ENCODE results near the gene TEKT3.
A peak's percentile ranks its signal among the peaks of the same experiment; 100 is the strongest.

The TEKT3 gene

GRCh38 chr17:15266325-15267125 lies 74.9 kb downstream of the TEKT3 start:
- no peak for FAIRE-seq
- DNase-seq (ENCODE audit: low spot score): no peak

GRCh38 chr17:15265131-15265530 lies 76.3 kb downstream of the TEKT3 start, which contains the start of gene PMP22:
Gene PMP22, minus strand, starts transcription at chr17:15265326. Its CDS starts 4,599 bp downstream, at chr17:15260727.
- DNase-seq (ENCODE audit: low spot score): no peak
- FAIRE-seq: no peak

DNA sequence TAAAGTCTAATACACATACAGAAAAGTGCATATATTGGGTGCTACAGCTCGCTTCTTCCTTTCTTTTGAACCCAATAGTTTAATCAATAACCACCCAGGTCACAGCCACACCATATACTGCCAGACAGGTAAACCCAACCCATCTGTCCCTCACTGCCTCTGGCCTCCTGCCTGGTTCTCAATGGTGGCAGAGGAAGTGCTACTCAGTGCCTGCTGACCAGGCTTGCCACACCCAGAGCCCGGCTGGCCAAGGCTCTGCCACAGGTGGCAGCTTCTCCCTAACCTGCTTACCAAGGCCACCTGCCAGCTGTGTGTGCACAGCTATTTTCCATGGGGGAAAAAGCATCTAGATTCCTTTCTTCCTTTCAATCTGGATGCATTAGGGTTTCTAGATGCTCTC lies 76.9 kb downstream of the TEKT3 start:
- DNase-seq (ENCODE audit: low spot score): no peak
- FAIRE-seq: no peak

DNA sequence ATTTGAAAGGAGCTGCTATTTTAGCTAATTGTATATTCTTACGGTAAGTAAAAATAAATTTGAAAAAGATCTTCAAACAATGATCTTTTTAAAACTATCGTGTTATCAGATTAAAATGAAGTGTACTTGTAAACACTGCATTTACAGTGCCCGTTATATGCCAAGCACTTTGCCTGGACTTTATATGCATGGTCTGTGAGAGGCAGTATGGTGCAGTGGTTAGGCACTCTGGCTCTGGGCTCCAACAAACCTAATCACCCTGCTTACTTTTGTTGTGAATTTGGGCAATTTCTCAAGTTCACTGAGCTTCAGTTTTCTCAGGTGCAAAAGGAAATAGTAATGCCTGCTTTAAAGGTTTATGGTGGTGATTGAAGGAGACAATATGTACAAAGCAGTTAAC lies 77.7 kb downstream of the TEKT3 start:
- DNase-seq (ENCODE audit: low spot score) (no peak), FAIRE-seq (no peak)

DNA sequence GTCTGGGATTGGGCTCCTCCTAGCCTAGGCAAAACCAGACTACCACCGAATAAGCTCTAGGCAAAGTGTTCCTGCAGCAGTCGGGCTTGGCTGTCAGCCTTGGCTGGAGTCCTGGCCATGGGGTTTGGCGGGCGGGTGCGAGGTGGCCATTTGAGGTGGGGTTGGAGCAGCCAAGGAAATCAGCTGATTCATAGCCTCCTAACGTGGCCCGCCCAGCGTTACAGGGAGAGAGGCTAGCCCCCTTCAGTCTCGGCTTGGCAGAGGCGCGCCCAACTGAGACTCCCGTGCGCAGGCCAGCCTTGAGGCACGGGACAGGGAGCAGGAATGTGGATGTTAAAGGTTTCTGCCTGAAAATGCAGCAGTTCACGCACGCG lies 78.2 kb downstream of the TEKT3 start:
- FAIRE-seq: no peak
- peak; percentile 49 for DNase-seq (ENCODE audit: low spot score)

DNA sequence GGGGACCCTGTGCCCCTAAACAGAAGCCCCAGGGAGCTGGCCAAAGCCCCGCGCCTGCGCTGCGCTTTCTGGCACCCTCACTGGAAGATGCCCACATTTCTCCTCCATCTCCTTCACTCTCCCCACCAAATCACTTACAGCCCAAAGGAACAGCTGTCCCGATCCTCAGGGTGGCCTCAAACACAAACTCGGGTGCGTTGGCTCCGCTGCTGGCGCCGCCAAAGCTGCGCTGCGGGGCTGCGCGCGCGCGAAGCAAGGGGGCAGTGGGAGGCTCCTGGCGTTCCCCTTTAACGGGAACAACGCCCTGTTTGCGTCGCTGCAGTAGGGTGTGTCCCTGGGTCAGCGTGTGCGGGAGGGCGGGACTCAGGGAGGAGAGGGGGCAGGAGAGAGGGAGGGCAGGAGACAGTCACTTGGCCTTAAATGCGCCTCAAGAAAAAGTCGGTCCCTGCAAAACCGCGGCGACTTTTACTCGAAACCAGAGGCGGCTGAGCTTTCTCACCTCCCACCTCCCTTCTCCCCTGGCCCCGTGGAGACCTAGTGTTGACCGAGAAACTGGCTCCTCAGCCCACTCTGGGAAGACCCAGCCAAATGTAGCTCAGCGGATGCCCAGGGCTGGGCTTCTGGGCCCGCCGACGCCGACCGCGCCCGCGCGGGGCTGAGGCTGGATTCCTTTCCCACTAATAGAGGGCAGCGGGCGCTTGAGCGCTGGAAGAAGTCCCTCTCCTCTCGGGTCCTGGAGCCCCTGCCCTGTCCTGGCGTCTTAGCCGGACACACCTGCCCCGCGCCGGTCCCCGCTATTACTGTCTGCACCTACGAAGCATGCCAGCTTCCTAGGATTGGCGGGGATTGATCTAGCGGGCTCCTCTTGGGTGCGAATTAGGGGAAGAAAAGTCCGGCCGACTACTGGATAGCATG lies 78.8 kb downstream of the TEKT3 start:
- DNase-seq (ENCODE audit: low spot score) (peak; percentile 80), FAIRE-seq (no peak)

DNA sequence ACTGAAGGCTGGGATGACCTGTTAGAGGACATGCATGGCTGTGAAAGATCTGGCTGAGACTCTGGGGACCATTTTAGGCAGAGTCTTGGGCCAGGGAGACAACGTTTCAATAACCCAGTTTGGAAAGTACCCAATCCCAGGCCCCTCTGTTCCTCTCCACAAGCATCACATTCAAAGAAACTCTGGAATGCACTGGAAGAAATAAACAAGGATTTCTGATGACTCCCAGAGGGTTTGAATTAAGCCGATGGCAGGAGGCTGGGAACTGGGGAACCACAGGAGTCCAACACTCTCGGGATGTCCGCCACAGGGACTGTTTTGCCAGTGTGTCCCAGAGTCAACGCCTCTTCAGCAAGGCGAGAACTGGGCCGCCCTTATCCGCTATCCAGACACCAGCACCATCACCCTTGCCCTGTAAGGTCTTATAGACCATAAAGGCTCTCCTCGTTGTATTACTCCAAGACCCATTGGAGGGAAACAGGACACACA lies 79.6 kb downstream of the TEKT3 start:
- no peak for FAIRE-seq
- no peak for DNase-seq (ENCODE audit: low spot score)

- DNase-seq (ENCODE audit: low spot score): peak; percentile 48
- FAIRE-seq: no peak
These were observed 80.1 kb downstream of the TEKT3 start for GRCh38 chr17:15261258-15261801.

DNA sequence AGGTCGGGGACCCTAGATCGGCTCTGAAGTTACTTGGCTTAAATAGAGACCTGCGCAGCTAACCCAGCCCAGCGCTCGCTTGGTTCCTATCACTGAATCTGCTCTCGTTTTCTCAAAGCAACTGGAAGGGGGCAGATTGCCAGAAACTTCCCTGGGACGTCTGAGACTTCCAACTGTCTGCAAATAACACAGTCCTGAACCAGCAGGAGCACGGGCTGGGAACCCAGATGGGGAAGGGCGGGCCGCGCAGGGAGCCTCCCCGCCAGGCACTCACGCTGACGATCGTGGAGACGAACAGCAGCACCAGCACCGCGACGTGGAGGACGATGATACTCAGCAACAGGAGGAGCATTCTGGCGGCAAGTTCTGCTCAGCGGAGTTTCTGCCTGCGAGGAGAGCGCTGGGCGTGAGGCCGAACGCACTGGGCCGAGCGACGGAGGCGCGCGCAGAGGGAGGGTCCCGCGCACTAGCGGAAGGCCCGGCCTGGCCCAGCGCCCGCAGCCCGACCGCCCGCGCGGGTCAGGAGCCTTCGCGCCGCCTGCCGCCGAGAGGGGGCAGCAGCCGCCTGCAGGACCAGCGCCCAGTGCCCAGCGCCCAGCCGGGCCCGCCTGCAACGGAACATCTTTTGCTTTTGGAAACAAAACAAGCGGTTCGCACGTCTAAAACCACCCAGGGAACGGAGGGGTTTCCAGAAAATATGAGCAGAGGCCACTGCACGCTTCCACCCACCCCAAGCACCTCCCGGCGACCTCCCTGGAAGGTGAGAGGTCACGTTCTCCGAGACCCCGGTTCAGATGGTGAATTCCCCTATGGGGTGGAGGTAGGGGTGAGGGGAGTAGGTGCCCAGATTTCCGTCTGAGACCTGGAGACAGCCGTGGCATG lies 80.8 kb downstream of the TEKT3 start:
- FAIRE-seq (no peak), DNase-seq (ENCODE audit: low spot score) (peak; percentile 83)

- no peak for FAIRE-seq
These were observed 83.4 kb downstream of the TEKT3 start for GRCh38 chr17:15257796-15258512.

DNA sequence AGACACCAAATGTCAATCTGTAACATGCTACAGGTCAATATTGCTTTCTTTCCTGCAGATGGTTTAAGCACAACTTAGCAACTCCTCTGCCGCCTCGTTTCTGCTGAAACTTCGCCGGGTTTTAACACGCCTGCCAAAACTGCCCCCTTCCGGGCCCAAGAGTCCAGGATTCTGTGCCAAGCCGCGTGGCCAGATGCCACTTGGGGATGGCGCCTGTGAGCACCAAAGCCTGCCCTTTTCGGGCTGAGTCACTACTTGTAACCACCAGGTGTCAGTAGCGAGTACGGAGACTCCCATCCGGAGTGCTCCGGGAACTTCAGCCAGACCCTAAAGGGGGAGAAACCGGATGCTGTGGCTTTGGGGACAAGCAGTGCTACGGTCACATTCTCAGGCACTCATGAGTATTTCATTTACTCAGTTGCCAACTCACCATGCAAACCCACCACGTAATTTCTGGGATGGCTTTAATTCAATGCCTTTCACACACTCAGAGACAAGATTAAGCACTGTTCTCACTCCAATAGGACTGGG lies 84.1 kb downstream of the TEKT3 start:
- FAIRE-seq: no peak

More at GRCh38 chr17:15257796-15258512, 83.4 kb downstream of the TEKT3 start:
- no peak for DNase-seq (ENCODE audit: low spot score)

DNA sequence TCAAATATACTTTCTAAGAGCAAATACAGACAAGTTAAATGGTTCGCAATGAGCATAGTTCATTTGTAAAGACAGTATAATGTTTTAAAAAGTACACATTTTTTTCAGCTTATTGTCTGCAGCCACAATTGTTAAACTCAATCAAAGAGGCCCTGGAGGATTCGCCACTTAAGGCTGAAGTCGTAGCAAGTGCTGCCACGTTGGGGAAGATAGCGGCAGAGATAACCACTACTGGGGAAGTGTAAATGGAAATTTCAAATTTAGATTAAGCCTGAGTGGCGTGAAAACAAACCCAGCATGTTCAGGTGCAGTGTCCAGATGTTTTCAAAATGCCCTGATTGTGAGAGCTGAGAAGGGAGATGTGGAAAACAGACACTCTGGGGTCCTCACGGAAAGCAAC lies 84.7 kb downstream of the TEKT3 start:
- FAIRE-seq (no peak), DNase-seq (ENCODE audit: low spot score) (no peak)

More for the DNA sequence above, 84.1 kb downstream of the TEKT3 start:
- peak; percentile 75 for DNase-seq (ENCODE audit: low spot score)

DNA sequence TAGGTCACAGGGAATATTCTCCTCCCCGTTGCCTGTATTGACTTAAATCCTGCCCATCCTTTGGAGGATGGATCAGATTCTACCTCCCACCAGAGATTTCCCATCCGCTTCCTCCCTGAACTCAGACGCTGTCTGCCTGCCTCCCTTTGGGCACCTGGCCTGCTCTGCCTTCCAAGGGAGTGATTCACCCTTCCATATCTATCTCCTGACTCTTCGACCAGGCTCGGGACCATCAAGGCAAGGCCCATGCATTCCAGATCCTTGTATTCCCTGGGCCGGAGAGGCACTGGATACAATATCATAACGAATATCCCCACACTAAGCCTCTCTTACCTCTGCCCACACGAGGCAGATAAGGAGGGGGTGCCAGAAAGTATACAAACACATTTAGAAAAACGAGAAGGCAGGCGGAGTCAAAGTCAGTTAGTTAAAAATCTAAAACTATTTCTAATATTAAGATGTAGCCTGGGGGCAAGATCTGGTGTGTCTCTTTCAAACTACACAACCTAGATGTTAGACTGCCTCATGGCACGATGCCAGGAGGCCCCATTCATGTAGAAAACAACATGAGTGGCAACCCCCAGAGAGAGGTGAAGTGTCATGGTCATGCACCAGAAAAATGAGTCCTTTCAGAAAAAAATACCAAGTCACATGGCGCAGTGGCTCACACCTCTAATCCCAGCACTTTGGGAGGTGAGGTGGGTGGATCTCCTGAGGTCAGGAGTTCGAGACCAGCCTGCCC lies 85.5 kb downstream of the TEKT3 start:
- DNase-seq (ENCODE audit: low spot score) (peak; percentile 60), FAIRE-seq (no peak)

All from urothelium cell line (cell line).